ENCODE results near the gene LPIN3. TPM values are rescaled to one million over a fixed set of nuclear protein-coding genes. Genes with fewer than 3 reads are reported as not detected.

The LPIN3 gene
- total and polyA plus RNA-seq, 2 experiments from 2014 or later = 6.1 to 9.7 TPM

DNA sequence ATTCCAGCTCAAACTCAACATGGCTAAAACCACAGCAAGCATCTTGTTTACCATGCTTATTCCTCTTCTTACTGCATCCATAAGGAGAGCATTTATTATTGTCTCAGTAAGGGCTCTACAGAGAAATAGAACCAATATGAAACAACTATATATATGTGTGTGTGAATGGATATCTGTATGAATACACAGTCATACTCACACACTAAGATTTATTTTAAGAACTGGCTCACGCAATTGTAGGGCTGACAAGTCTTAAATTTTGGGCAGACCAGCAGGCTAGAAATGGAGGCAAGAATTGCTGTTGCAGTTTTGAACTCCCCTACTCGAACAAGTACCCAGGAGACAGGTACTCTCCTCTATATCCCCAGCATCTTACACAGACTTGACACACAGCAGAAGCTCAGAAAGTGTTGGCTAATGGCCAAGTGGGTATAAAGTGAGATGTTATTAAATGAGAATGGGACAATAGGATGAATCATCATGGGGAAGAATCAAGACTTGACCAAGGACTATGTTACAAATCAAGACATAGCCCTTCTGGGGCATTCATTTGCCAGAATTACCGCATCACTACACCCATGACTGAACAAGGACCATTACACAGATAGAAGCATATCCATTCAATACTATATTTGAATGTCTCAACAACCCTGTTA lies 36.1 kb upstream of the LPIN3 start (continued):
- TF ChIP-seq, protein P1, sequence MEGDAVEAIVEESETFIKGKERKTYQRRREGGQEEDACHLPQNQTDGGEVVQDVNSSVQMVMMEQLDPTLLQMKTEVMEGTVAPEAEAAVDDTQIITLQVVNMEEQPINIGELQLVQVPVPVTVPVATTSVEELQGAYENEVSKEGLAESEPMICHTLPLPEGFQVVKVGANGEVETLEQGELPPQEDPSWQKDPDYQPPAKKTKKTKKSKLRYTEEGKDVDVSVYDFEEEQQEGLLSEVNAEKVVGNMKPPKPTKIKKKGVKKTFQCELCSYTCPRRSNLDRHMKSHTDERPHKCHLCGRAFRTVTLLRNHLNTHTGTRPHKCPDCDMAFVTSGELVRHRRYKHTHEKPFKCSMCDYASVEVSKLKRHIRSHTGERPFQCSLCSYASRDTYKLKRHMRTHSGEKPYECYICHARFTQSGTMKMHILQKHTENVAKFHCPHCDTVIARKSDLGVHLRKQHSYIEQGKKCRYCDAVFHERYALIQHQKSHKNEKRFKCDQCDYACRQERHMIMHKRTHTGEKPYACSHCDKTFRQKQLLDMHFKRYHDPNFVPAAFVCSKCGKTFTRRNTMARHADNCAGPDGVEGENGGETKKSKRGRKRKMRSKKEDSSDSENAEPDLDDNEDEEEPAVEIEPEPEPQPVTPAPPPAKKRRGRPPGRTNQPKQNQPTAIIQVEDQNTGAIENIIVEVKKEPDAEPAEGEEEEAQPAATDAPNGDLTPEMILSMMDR (conservative IDR thresholded peaks at IDR 0.05; ENCODE audit: low read depth in 2 of 2) = no peak
- TF ChIP-seq ZNF331 (CRISPR knock-in tag; IDR thresholded peaks at IDR 0.05; ENCODE audit: low read depth) (no peak), NANOG (IDR thresholded peaks at IDR 0.05; ENCODE audit: borderline replicate concordance) (no peak)
- TF ChIP-seq, protein P2, sequence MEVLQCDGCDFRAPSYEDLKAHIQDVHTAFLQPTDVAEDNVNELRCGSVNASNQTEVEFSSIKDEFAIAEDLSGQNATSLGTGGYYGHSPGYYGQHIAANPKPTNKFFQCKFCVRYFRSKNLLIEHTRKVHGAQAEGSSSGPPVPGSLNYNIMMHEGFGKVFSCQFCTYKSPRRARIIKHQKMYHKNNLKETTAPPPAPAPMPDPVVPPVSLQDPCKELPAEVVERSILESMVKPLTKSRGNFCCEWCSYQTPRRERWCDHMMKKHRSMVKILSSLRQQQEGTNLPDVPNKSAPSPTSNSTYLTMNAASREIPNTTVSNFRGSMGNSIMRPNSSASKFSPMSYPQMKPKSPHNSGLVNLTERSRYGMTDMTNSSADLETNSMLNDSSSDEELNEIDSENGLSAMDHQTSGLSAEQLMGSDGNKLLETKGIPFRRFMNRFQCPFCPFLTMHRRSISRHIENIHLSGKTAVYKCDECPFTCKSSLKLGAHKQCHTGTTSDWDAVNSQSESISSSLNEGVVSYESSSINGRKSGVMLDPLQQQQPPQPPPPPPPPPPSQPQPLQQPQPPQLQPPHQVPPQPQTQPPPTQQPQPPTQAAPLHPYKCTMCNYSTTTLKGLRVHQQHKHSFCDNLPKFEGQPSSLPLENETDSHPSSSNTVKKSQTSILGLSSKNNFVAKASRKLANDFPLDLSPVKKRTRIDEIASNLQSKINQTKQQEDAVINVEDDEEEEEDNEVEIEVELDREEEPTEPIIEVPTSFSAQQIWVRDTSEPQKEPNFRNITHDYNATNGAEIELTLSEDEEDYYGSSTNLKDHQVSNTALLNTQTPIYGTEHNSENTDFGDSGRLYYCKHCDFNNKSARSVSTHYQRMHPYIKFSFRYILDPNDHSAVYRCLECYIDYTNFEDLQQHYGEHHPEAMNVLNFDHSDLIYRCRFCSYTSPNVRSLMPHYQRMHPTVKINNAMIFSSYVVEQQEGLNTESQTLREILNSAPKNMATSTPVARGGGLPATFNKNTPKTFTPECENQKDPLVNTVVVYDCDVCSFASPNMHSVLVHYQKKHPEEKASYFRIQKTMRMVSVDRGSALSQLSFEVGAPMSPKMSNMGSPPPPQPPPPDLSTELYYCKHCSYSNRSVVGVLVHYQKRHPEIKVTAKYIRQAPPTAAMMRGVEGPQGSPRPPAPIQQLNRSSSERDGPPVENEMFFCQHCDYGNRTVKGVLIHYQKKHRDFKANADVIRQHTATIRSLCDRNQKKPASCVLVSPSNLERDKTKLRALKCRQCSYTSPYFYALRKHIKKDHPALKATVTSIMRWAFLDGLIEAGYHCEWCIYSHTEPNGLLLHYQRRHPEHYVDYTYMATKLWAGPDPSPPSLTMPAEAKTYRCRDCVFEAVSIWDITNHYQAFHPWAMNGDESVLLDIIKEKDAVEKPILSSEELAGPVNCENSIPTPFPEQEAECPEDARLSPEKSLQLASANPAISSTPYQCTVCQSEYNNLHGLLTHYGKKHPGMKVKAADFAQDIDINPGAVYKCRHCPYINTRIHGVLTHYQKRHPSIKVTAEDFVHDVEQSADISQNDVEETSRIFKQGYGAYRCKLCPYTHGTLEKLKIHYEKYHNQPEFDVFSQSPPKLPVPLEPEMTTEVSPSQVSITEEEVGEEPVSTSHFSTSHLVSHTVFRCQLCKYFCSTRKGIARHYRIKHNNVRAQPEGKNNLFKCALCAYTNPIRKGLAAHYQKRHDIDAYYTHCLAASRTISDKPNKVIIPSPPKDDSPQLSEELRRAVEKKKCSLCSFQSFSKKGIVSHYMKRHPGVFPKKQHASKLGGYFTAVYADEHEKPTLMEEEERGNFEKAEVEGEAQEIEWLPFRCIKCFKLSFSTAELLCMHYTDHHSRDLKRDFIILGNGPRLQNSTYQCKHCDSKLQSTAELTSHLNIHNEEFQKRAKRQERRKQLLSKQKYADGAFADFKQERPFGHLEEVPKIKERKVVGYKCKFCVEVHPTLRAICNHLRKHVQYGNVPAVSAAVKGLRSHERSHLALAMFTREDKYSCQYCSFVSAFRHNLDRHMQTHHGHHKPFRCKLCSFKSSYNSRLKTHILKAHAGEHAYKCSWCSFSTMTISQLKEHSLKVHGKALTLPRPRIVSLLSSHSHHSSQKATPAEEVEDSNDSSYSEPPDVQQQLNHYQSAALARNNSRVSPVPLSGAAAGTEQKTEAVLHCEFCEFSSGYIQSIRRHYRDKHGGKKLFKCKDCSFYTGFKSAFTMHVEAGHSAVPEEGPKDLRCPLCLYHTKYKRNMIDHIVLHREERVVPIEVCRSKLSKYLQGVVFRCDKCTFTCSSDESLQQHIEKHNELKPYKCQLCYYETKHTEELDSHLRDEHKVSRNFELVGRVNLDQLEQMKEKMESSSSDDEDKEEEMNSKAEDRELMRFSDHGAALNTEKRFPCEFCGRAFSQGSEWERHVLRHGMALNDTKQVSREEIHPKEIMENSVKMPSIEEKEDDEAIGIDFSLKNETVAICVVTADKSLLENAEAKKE (CRISPR knock-in tag; IDR thresholded peaks at IDR 0.05) = no peak

DNA sequence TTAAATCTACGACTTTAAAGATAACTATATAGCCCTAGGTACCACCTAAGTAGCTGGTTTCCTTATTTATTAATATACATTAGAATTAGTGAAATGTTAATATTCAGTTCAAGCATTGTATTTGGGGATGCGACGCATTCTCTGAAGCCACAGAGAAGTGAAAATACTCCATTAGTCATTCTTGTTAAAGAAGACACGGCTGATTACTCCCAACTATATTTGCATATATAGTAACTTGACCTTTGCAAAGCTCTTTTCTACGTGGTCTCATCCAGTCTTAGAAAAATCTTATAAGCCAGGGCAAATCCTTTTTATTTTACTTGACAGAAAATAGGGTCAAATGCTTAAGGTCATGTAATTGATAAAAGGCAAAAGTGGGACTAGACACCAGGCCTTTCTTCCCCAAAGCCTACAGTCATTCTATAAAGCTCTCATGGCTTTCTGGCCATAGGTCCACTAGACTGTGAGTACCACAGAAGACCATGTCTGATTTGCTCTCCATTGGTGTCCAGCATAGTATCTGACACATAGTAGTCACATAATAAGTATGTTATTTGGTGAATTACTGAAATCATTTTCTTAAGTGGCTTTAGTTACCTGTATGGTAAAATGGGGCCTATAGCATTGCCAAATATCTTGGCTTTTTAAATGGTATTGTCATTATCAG lies 34.4 kb upstream of the LPIN3 start:
- no peak overlapping the region for H3K4me3 ChIP-seq
- H3K27ac ChIP-seq (ENCODE audit: low read depth) = no peak overlapping the region
- H3K4me1 Mint-ChIP-seq = peaks cover 17% of the 10 kb centered on the region; the same call in 2 of the 3 replicates
- H3K9me2 ChIP-seq (ENCODE audit: insufficient read depth) = peaks cover 6% of the 10 kb centered on the region; the same call in 1 of the 2 replicates
- no peak overlapping the region for H2AFZ ChIP-seq
- no peak for DNase-seq (ENCODE audit: low spot score)
- no peaks in the 10 kb centered on the region for H4K20me1 ChIP-seq (replicated peaks; ENCODE audit: insufficient read depth)
- TF ChIP-seq JUNB (IDR thresholded peaks at IDR 0.05; ENCODE audit: unreplicated experiment) (no peak), STAT1 (IDR thresholded peaks at IDR 0.05; ENCODE audit: unreplicated experiment) (no peak)
- no peak overlapping the region for H3K4me2 ChIP-seq
- no peaks in the 10 kb centered on the region for H3K27me3 ChIP-seq (ENCODE audit: insufficient read depth)
- 0 out of 2 replicates have a peak, but pooled peaks cover 4% of the 10 kb centered on the region for H3K79me2 ChIP-seq (replicated peaks; ENCODE audit: insufficient read depth)
- H3K36me3 ChIP-seq (ENCODE audit: insufficient read depth) = no peaks in the 10 kb centered on the region
- no peak overlapping the region for H3K4me3 Mint-ChIP-seq
- no peaks in the 10 kb centered on the region for H3K27me3 Mint-ChIP-seq (ENCODE audit: insufficient read depth, low read depth, poor library complexity)
- peaks cover 7% of the 10 kb centered on the region; the same call in 1 of the 2 replicates for H3K4me1 ChIP-seq (ENCODE audit: insufficient read depth)
- H3K36me3 Mint-ChIP-seq (ENCODE audit: low read depth) = no peaks in the 10 kb centered on the region
- no peaks in the 10 kb centered on the region for H3F3A ChIP-seq (replicated peaks; ENCODE audit: low read depth)
- no peak overlapping the region for H3K27ac Mint-ChIP-seq
- no peaks in the 10 kb centered on the region for H3K9me3 Mint-ChIP-seq
- ATAC-seq = no peak
